Fibroblast of gingiva (primary cell): ENCODE results near the gene ATP5PO.
"Not testable (repeated sequence)": the region's sequence is repeated elsewhere in the genome, so short reads cannot be mapped to it uniquely, and the experiment has no call there.

Experiments
- DNase-seq: peaks from one replicate; pipeline ENCODE4 v3.0.0-alpha.2; 2011; ENCODE audit warnings: low read depth

The ATP5PO gene

GRCh38 chr21:33867868-33868267, 47.7 kb downstream of the ATP5PO start:
- not testable (repeated sequence) for DNase-seq

GRCh38 chr21:33866826-33867225, 48.8 kb downstream of the ATP5PO start:
- no peak for DNase-seq

DNA sequence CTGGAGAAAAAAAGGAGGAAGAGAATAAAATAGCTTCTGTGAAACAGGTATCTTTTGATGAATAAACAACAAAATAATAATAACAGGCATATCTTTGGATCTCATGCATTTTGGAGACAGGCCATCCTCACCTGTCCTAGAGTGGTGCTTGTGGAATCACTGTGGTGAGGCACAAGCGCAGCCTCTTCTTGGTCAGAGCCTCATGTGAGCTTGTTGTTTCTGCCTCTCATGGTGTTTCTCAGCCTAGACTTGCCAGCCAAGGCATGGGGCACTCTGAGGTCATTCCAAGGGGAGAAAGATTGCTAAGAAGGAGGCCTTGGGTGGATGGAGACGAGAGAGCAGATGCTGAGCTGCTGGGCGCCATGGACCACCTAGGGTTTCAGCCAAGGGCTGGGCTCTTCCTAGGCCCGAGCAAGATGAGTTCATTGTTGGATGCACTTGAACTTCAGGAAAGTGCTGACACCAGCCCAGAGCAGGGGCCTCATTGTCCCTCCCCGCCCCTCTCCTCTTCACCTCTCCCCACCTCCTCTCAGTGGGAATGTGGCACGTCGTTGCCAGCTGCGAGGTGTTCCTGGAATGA, 49.5 kb downstream of the ATP5PO start:
- no peak for DNase-seq

- no peak for DNase-seq
These were observed 50.4 kb downstream of the ATP5PO start for GRCh38 chr21:33865176-33865575.

DNA sequence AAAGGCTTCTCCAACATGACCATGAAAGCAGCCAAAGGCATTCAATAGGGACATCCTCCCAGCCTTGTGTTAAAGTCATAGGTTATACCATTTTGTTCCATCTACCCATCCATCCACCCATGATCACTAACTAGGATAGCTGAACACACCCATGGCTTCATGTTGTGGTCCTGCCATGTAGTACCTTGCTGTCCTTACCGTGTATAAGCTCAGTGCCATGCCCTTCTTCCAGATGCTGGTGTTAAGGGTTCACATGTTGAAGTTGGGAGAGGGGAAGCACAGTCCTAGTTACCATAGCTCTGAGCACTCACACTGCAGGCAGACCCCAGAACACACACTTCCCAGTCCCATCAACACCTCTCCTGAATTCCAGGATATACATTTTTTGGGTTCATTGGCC, 51.5 kb downstream of the ATP5PO start:
- DNase-seq, result no peak

DNA sequence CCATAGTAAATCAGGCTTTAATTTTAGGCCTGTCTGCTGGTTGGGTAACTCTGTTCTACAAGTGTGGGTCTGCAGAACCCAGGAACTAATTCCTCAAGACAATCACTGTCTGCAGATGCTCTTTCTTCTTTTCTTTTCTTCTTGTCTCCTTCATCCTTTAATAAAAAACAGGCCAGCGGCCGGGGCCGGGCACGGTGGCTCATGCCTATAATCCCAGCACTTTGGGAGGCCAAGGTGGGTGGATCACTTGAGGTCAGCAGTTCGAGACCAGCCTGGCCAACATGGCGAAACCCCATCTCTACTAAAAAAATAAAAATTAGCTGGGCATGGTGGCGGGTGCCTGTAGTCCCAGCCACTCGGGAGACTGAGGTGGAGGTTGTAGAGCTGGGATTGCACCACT, 52.4 kb downstream of the ATP5PO start:
- DNase-seq, result not testable (repeated sequence)

DNA sequence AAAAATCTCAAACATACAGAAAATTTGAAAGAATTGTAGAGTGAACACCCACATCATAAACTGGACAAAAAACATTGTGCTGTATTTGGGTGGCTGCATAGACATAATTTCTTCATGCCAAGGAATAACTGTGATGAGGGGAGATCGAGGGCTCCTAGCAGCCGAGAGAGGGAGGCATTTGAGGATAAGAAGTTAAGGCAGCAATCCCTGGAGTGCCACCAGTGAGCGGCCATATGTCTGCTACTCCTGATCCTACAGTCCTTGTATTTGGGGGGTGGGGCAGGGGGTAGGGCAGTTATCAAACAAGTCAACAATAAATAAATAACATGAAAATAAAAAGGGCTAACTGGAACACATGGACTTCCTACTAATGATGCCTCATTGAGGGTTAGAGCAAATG, 54.5 kb downstream of the ATP5PO start:
- DNase-seq, result no peak

DNA sequence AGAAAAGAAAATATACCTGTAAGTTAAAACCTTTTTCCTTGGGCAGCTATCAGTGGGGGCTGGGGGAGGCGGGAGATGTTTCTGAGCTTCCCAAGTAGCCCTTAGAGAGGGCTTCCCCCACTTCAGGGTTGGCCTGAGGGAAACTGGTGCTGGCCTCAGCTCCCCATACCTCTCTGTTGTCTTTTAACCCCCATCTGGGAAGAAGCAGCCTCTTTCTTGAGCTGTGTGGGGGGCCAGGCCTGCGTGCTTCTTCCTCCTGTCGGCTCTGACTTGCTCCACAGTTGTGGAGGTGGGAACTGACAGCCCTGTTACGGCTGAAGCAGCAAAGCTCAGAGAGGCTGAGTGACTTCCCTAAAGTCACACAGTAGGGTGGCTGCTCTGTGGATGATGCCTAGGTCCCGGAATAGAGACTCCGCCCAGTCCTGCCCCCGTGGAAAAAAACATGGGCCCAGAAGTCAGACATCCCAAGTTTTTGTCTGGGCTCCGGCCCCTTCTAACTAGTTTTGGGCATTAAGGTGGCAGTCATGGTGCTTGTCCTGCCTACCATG, 55.2 kb downstream of the ATP5PO start:
- DNase-seq, result no peak

DNA sequence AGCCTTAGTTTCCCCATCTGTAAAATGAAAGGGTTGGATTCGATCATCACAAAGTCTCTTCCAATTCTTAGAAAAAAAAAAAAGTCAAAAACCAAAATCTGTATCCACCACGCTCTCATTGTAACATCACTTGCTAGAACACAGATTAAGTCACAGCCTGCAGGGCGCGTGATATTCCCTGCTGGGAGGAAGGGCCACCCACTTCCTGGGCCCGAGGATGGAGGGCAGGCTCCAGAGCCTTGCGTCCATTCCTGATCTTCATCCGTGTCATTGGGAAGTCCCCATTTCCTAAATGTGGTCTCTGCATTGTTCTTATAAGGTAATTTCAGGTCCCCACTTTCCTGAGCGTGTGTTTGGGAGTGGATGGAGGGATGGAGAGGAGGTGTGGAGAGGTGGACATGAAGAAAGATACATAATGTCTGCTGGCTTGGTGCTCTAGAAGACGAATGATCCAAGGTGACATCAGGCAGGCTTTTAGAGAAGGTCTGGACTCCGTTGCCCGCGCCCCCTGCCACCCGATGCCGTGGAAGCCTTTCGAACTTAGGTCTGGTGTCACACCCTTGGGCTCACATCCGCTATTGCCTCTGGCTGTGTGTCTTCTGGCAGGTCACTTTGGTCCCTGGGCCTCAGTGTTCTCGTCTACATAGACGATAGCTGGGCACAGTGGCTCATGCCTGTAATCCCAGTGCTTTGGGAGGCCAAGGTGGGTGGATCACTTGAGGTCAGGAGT, 56.1 kb downstream of the ATP5PO start:
- no peak for DNase-seq

GRCh38 chr21:33858667-33859372, 56.8 kb downstream of the ATP5PO start:
- DNase-seq, result peak; percentile 21

DNA sequence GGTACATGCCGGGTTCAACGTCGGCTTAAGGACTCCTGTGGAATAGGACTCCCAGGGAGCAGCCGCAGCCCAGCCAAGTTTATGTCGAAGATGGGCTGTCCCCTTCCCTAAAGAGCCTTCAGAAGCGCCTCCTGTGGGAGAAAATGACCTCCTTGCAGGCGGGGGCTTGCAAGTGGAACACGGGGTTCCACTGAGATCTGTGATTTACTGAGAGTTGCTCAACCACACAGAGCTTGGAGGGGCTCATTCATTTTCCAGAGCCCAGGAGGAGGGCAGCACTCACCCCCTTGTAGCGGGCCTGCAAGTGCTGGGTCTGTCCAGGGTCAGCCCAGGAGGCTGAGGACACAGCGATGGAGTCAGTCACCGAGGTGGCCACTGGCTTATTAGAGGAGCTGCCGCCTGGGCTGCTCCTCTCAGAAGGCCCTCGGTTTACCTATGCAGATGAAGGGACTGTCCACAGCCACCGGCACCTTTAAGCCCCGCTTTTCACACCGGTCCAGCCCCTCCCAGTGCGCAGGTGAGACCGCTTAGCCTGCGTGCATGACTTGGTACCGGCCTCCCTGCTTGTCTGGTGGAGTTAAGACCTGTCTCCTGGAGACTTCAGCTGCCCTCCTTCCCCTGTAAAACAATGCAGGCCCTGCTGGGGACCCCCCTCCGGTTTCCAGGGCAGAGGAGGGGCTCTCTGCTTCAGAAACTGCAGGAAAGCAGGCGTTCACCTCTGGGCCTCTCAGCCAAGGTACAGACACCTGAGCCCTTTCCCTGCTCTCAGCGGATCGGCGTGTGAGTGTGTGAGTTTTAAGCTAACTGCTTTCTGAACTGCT, 57.5 kb downstream of the ATP5PO start:
- no peak for DNase-seq

DNA sequence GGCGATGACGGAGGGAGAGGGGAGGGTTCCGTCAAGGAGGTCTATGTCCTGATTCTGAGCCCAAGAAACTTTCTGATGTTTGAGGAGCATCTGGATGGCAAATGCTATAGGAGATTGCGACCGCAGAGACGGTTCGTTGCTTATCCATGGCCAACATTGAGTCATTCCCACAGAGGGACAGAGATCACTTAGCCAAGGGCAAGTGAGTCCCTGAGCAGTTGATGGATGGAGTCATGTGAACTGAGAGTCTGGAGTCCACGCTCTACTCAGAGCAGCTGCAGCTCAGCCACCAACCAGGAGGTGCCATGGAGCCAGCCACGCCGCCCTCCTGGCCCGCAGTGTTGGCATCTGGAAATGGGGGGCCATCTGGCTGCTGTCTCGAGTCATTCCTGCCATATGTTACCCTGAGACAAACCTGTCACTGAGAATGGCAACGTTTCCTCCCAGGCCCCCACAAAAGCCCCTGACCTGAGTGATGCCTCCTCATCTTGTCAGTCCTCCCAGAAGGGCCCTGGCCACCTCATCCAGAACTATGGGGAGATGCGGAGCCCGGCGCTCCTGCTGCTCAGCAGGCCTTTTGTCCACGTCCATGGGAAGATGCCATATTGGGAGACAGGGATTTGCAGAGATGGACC, 58.6 kb downstream of the ATP5PO start:
- no peak for DNase-seq

GRCh38 chr21:33855190-33855589, 60.4 kb downstream of the ATP5PO start:
- DNase-seq, result no peak

- no peak for DNase-seq
These were observed 61.0 kb downstream of the ATP5PO start for GRCh38 chr21:33854604-33855003.
